Stimulated activated CD4-positive, alpha-beta T cell treated with anti-CD3 and anti-CD28 coated beads, Interleukin-2, amount 100 ng/mL, for 48 hours (primary cell): ENCODE data around the gene BRD3.

Experiments used
- DNase-seq, 2 donors: peaks; one replicate each; pipeline ENCODE4 v3.0.0-alpha.2; 2020

BRD3 gene

DNA sequence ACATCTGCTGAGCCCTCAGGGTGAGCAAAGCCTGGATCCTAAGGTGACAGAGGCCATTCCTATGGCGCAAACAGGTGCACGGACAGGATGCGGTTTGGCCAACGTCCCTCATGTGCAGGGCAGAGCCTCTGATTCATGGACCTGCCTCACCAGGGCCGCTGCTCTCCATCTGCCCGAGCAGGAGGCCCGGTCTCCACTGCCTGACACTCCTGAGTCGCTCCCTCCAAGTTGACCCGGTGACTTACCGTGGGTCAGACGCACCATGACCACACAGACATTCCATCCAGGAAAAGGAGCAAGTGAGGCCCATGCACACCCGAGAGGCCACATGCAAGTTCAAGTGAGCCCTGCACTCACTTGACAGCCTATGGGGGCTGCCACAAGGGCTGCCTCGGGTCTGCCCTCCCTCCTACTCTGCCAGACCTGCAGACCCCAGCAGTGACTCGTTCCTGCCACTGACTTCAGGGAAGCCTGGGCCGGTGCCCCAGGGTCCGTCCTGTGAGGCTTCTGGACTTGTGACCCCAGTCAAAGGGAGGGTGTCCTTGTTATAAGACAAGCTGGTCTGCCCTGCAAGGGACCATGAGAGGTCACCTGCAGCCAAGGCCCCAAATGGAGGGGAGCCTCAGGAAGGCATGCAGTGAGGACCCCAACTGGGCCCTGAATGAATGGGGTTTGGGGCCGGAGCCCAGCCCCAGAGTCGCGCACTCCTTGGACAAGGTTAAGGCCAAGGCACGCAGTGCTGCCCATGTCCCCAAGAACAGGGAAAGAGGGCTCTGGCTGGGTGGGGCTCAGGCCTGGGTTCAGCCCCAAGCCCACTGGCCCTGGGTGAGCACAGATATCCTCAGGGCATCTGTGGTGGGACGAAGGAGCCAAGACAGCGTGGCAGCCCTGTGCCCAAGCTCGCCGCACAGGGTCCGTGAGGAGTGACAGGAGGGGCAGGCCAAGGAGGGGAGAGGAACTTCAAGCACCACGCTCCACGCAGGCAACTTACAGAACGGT is 32.5 kb downstream of the BRD3 start:
- DNase-seq, result no peak

DNA sequence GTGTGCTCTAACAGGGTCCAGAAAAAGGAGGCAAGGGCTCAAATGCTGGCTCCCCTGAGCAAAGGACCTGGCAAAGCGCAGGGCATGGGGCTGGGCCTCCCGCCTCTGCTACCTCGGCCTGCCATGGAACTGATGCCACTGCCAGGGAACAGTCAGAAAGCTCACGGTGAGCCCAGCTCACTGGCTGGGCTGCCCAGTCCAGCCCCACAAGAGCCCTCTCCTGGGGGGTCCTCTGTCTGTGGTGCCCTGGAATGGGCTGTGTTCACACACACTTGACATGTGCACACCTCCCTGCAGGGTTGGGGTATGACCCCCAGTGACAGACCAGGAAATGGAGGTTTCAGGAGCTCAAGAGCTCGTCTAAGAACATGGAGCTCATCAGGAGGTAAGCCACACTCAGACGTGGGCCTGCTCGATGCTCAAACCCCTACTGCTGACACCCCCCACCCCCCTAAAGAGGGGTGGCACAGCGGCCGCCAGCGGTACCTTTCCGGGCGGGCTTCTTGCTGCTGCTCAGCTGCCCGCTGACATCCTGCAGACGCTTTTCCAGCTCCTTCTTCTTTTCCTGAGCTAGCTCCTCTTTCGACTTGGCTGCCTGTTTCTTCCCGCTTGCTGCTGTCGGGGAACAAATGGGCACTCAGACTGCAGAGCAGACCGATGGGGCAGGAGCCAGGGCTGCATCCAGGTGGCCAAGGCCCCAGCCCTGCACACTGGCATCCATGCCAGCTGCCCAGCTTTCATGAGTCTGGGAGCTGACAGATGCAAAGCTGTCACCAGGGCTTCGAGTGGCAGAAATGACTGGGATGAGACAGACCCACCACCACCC is 33.4 kb downstream of the BRD3 start:
- no peak for DNase-seq

DNA sequence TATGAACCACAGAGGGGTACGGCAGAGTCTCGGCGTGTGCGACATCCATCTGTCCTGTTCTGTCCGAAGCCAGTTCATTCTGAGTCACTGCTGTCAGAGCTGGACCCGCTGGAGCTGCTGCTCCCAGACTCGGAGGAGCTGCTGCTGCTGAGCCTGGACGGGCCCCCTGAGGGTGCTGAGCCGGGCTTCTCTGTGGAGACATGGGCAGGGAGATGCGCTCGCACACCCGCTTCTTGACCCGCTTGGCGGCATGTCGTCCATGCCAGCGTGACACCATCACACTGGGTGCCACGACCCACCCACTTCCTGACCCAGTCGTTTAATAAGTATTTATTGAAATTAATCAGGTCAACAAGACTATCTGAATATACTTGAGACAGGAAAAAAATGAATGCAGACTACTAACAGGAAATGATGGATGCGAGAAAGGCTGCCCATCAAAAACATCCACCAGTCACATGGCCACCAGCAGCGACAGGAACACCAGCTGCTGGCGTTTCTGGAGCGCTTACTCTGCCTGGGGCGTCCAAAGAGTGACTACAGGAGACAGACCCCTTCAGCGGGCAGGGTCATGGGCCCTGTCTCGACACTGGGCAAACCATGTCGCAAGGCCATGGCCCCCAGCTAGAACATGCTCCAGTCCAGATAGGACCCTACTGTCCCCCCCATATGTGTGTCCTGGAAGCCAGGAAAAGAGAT is 34.2 kb downstream of the BRD3 start:
- no peak for DNase-seq

DNA sequence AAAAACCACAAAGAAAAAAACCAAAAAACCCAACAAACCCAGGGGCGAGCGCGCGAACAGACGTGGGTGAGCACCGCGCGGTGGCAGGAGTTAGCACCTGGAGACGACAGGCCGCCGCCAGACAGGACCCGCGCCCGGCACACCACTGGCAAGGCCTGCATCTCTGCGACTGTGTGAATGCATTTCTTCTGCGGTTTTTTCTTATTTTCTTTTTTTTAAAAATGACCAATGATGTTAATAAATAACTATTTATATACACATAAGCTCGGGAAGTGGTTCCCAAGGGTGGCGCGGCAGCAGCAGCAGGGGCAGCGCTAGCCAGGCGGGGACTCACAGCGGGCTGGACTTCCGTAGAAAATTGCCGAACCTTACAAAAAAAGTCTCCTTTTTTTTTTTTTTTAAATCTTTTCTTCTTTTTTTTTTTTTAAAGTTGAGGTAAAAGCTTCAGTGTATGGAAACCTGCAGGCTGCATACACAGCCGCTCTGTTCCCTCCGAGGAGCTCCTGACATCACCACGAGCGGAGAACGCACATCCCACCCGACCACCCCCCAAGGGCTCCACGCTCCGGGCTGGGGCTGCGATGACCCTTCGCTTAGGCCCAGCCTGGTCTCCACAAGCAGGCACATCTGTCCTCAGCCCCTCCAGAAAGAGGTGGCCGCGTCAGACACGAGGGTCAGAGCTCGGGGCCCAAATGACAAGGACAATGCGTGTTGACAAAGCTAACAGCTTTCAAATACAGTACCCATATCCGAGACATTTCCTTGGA is 35.2 kb downstream of the BRD3 start:
- DNase-seq, result no peak

DNA sequence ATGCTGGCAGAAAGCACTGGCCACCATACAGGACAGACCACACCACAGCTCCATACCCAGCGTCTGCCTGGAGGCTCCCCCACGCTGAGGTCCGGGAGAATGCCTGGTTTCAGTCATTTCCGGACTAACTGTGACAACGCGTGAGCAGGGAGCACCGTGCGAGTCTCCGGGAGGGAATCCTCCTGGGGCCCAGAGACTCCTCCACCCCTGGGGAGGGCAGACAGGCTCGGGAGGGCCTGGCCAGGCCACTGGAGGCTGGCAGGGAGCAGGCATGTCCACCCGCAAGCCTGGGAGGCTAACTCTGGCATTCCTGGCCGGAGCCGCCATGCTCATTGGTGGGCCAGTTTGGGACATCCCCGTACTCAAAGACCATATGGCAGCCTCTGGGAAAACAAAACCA is 36.0 kb downstream of the BRD3 start:
- no peak for DNase-seq

DNA sequence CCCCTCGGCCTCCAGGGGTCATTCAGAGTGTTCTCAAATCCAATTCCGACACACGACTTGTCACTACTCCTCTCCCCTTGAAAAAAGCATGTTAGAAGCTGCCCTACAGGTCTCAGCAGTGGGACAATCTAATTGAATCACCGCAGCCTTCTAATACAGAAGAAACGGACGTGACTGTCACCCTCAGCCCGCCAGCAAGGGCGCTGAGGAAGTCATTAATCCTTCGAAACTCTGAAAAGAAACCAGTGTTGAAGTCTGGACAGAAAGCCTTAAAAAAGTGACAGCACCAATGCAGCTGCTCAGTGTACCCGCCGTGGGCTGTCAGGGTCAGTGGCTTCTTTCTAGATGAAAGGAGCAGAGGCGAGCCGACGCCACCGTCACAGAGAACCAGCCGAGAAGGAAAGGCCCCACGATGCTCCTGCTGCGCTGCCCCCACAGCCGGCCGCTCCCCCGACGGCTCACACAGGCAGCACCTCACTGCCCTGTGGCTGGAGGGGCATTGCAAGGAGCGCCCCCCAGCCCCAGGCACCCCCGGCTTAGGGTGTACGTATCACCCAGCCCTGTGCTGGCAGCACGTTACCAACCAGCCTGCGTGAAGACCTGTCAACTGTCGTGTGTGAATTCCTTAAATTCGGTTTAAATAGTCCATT is 36.9 kb downstream of the BRD3 start:
- no peak for DNase-seq

DNA sequence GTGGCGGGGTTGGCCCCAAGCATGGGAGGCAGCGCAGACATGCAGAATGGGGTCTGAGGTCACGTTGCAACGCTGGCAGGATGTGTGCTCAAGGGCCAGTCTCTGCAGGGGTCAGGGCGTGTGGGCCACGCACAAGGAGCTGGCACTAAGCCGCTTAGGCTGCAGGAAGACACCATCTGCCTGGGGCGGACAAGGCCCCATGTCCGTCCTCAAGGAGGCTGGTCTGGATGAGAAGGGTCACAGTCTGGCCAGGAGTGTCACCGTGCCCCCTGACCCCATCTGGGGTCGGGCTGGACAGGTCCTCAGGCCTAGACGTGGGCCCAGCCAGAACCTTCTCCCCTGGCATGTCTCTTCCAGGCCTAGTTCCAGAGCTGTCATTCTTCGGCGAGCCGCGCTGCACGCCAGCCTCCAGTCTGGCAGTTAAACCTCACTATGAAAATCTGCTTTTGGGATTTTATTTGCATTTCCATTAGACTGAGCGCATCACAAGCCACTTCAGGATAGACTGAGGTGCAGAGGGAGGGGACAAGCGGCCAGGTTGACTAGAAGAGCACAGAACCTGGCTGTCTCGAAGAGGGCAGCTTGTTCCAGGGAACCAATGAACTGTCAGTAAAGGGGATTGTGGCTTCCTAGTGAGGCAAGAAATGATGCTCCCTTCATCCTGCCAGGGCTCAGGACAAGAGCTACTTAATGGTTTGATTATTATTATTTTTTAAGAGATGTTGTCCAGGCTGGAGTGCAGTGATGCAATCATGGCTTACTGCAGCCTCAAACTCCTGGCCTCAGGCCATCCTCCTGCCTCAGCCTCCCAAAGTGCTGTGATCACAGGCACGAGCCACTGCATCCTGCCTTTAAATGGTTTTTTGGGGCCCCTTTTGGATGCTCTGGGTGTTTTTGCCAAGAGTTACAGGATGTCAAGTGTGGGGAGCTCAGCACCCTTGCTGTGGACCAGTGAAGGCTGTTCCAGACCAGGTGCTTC is 38.3 kb downstream of the BRD3 start:
- DNase-seq, result no peak

DNA sequence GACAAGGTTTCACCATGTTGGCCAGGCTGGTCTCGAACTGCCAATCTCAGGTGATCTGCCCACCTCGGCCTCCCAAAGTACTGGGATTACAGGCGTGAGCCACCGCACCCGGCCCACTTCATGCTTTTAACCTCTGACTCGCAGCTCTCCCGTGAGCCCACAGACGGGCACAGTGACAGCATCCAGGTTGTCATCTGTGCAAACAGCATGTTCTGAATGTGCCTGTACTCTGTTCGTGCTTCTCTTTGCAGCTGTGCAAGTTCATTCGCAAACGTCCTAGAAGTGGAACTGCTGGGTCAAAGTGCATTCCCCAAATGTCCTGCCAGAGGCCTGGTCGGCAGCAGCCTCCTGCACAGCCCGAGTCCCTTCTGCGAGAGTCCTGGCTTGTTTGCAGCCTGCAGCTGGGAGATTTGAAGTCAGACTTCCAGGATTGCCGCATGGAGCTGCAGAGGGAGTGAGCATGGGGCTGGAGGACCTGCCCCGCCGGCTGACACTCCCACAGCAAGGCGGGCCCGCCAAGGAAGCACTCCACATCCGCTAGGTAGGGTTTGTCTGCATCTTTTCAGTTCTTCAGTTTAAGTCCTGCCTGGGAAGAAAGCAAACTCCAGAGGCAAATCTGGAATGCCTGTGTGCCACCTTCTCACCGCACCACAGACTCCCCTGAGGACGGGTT is 39.1 kb downstream of the BRD3 start:
- no peak for DNase-seq

DNA sequence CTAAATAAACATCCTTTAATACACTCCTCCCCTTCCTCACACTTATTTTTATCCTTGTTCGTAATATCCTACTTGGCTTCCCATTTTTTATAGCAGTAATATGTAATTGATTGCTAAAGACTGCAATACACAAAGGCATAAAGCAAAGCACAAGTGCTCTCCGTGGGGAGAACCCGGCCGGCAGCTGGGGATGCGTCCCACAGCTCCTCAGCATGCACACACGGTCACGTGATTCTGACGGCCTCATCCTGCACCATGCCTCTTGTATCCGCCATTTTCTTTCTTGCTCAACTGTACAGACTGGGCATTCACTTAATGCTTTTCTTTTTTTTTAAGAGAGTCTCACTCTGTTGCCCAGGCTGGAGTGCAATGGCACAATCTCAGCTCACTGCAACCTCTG is 39.8 kb downstream of the BRD3 start:
- no peak for DNase-seq

DNA sequence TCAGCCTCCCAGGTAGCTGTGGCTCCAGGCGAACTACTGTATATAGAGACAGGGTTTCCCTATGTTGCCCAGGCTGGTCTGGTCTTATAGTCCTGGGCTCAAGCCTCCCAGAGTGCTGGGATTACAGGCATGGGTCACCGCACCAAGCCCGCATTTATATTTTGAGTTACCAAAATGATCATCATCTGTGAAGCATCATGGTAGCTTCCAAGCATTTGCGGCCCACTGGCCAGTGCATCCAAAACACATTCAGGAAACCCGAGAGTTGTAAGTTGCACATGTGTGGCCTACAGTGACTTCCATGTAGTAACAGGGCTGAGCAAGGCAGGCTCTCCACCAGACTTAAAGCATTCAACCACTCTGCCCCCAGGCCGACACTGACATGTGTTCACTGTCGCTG is 40.3 kb downstream of the BRD3 start:
- no peak for DNase-seq

DNA sequence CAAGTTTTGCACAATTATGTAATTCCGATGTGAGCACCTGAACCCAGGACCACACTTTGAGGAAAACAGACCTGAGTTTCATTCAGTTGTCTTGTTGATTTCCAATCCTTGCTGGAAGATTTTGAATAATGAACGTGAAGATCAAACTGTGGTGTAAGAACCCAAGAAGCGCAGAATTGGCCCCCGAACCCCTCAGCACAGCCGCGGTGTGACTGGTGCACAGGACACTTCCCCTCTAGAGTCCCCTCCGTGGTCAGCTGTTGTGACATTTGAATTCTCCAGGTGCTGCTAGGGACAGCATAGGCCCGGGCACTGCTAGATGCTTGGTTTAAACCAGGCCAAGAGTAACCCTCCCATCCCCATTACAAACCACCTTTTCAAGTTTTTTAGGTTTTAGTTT is 40.8 kb downstream of the BRD3 start:
- no peak for DNase-seq

DNA sequence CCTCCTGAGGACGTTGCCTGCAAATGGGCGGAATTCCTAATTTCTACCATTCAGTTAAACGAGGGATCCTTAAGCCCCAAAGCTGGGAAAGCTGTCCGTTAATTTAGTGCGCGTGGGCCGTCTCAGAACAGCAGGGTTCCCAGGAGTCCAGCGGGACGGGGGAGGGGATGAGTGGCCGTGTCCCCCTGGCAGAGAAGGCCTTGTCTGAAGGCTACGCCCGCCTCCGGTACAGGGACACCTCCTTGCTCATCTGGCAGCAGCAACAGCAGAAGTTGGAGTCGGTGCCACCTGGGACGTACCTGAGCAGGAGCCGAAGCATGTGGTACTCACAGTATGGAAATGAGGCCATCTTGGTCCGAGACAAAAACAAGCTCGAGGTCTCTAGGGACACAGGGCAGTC is 41.2 kb downstream of the BRD3 start:
- DNase-seq, result no peak

DNA sequence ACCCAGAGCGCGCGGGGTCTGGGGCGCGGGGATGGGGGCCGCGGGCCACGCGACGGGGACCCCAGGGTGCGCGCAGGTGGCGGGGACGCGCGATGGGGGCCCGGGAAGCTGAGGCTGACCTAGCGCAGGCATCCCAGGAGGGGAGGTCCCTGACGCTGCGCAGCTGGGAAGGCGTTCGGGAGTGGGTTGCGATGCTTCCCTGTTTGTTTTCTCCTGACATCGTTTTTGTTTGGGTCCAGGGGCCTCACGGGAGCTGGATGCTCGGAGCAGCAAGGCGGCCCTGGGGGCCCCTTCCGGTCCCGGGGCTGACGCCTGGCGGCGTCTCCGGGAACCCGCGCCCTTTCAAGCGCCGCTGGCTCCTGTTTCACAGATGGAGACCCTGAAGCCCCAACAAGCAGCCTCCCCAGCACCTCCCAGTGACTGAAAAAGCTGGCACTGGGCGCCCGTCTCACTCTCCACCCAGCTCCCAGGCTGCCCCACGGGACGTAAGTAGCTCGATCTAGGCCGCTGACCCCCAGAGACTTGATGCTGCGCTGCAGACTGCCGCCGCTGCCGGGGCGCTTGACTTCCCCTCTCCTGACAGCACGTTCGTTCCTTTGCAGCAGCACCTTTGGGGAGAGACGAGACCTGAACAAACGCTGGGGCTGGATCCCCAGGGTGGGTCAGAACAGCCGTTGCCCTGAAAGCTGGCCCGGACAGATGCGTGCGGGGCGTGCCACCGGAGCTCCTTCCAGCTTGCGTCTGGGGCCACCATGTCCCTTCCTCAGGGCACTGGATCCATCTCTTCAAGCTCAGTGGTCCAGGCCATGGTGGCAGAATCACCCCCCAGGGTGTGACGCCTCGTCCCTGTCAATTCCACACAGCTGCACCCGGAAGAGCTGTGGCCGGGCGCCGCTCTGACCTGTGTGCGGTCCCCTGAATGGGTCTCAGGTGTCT is 42.0 kb downstream of the BRD3 start:
- peak; percentile 35 to 51 for DNase-seq

DNA sequence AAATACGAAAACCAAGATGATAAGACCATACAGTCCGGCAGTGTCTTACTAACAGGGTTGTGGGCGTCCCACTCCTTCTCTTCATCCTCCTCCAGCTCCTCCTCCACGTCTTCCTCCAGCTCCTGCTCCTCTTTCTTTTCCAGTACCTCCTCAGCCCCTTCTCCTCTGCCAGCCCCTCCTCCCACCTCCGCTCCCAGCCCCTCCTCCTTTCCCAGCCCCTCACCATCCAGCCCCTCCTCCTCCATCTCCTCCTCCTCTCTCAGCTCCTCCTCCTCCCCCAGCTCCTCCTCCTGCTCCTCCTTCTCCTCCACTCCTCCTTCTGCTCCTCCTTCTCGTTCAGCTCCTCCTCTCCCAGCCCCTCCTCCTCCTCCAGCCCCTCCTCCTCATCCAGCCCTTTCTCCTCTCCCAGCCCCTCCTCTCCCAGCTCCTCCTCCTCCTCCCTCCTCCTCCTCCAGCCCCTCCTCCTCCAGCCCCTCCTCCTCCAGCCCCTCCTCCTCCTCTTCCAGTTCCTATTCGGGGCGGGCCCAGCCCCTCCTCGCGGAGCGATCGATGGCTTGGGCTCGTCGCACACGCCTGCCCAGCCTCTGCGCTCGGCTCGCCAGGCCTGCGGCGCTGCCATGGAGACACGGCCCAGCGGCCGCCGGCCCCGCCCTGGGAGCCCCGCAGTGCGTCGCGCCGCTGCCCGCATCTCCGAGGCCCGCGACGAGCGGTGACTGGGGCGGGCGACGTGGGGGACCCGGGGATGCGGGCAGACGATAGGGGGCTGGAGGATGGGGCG is 42.8 kb downstream of the BRD3 start, which contains the start of gene BRD3OS:
BRD3OS (plus strand) TSS at position 654 of the 778 bp plus-strand sequence. CDS start 1,267 bp downstream, outside the sequence.
- DNase-seq, result peak; percentile 84 to 85

DNA sequence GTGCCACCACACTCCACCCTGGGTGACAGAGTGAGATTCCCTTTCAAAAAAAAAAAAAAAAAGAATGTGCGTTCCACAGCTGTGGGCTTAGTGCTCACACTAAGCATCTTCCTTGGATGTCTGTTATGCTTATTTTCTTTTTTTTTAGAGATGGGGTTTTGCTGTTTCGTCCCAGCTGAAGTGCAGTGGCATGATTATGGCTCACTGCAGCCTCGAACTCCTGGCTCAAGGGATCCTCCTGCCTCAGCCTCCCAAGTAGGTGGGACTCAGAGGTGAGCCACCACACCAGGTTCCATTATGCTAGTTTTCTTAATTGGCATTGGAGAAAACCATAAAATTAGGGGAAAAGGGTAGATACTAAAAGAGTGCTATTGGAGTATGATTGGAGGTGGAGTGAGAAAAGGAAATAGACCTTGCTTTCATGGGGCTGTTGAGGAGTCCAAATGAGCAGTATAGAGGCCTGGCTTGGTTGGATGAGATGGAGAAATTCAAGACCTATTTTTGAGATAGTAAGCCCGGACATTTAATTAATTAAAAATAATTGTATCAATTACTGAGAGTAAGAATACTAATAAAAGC is 43.5 kb downstream of the BRD3 start:
- DNase-seq, result no peak

DNA sequence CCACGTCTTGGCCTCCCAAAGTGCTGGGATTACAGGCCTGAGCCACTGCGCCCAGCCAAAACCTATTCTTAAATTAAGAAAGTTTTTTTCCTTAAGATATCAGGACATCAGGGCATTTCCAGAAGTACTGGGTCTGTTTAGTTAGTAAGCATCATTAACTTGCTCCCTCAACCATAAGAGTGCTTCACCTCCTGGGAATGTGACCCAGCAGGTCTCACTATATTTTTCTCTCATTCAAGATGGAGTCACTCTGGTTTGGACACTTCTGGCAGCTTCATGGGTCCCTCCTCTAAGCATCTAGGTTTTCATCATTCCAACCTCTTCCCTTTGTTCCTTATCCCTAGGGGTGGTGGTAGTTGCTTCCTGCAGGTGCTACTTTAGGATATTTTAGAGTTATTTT is 52.9 kb downstream of the BRD3 start:
- no peak for DNase-seq

DNA sequence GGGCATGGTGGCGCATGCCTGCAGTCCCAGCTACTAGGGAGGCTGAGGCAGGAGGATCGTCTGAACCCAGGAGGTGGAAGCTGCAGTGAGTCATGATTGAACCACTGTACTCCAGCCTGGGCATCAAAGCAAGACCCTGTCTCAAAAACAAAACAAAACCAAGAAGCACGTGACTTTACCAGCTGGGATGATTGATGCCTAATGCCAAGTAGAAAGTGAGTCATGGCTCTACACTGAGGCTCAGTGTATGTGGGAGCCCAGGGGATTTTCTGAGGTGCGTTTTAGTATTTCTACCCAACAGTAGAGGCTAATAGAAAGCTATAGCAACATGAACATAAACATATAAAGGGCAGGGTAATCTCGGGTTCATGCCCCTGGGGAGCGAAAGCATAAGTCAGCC is 56.4 kb downstream of the BRD3 start:
- no peak for DNase-seq
